ENCODE measurements around the gene RADIL.

GRCh38 chr7:4788627-4789189 is 94.8 kb downstream of the RADIL start:
- TF ChIP-seq, protein P1, sequence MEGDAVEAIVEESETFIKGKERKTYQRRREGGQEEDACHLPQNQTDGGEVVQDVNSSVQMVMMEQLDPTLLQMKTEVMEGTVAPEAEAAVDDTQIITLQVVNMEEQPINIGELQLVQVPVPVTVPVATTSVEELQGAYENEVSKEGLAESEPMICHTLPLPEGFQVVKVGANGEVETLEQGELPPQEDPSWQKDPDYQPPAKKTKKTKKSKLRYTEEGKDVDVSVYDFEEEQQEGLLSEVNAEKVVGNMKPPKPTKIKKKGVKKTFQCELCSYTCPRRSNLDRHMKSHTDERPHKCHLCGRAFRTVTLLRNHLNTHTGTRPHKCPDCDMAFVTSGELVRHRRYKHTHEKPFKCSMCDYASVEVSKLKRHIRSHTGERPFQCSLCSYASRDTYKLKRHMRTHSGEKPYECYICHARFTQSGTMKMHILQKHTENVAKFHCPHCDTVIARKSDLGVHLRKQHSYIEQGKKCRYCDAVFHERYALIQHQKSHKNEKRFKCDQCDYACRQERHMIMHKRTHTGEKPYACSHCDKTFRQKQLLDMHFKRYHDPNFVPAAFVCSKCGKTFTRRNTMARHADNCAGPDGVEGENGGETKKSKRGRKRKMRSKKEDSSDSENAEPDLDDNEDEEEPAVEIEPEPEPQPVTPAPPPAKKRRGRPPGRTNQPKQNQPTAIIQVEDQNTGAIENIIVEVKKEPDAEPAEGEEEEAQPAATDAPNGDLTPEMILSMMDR (conservative IDR thresholded peaks at IDR 0.05; ENCODE audit: low read depth, low read length), result no peak
- no peak for TF ChIP-seq EZH2 (IDR thresholded peaks at IDR 0.05; ENCODE audit: borderline replicate concordance, low read depth, low read length, poor library complexity, severe bottlenecking)
